GM19025 (cell line): ENCODE data around the gene ZNF488.

Source experiments
- ATAC-seq: cut with Tn5 transposase; IDR thresholded peaks from one replicate; pipeline ENCODE4 v1.9.1; 2021; ENCODE audit warnings: mild to moderate bottlenecking, low read depth, moderate library complexity; ENCODE audit not compliant: unreplicated experiment

Gene ZNF488

DNA sequence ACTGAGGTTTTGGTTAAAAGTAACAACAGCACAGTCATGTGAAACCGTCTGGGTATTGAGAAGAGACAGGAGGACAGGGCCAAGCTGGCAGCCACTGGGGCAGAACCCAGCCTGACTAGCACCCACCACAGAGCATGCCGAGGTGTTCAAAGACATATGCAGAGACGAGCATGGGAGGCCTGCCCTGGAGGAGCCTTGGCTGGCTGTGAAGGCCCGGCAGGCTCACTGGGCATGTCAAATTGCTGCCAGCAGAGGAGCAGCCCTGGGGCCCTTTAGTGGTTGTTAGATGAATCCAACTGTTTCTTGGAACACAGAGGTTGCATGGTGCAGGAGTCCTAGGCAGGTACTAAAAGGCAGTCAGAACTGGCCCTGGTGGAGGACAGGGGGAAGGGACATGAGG lies 66.8 kb downstream of the ZNF488 start:
- ATAC-seq, result no peak

DNA sequence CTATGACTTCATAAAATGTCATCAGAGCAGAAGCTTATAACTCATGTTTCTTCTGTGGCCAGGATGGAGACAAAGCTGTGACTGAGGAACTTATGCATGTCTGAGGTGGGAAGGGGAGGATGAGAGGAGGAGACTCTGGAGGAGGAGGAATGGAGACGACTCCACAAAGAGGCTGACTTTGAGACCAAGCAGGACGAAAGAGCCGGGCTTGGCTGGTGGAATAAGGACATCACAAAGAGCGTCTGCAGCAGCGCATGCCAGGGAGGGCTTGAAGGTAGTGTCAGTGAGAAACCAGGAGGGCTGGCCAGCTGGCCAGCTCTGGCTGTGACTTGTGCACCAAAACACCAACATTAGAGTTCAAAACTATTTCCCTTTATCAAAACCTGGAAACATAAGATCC lies 68.0 kb downstream of the ZNF488 start:
- ATAC-seq, result no peak
